Hindlimb muscle (tissue), 1 donor: Measurements from ENCODE around the gene IPO7. TPM values are rescaled to one million over a fixed set of nuclear protein-coding genes. Genes with fewer than 3 reads are reported as not detected.
"Not testable (repeated sequence)": the region's sequence is repeated elsewhere in the genome, so short reads cannot be mapped to it uniquely, and the experiment has no call there.

Experiments
- DNase-seq: peaks from one replicate; pipeline ENCODE4 v3.0.0-alpha.2; 2013
- polyA plus RNA-seq: library from polyadenylated mRNA; unstranded; fragments of 120-200 nt; gene quantifications from one replicate; pipeline ENCODE4 v1.2.1, GENCODE V29; 2013; ENCODE audit not compliant: insufficient read length

The IPO7 gene
- 85.3 TPM for polyA plus RNA-seq

GRCh38 chr11:9384535-9385326, at the start of gene IPO7:
TSS of gene IPO7 (plus strand) at chr11:9384652. CDS start at chr11:9384764, 112 bp downstream.
- DNase-seq: peak; percentile 92

- no peak for DNase-seq
These were observed 42.7 kb upstream of the IPO7 start for GRCh38 chr11:9341638-9342178.

- no peak for DNase-seq
These were observed 40.3 kb upstream of the IPO7 start for GRCh38 chr11:9344061-9344680.

GRCh38 chr11:9347100-9347499, 37.4 kb upstream of the IPO7 start:
- no peak for DNase-seq

- not testable (repeated sequence) for DNase-seq
These were observed 36.7 kb upstream of the IPO7 start for GRCh38 chr11:9347779-9348178.

GRCh38 chr11:9351321-9351881, 33.1 kb upstream of the IPO7 start:
- no peak for DNase-seq

- DNase-seq: no peak
These were observed 27.4 kb upstream of the IPO7 start for GRCh38 chr11:9357041-9357440.

- DNase-seq: not testable (repeated sequence)
These were observed 23.4 kb upstream of the IPO7 start for GRCh38 chr11:9360862-9361622.

GRCh38 chr11:9362393-9362863, 22.0 kb upstream of the IPO7 start:
- DNase-seq: no peak

- DNase-seq: peak; percentile 94
These were observed 20.2 kb upstream of the IPO7 start for GRCh38 chr11:9363954-9364912.

GRCh38 chr11:9367551-9367950, 16.9 kb upstream of the IPO7 start:
- no peak for DNase-seq

- no peak for DNase-seq
These were observed 7.4 kb upstream of the IPO7 start for GRCh38 chr11:9377036-9377435.

- no peak for DNase-seq
These were observed 5.4 kb upstream of the IPO7 start for GRCh38 chr11:9379041-9379440.

GRCh38 chr11:9380773-9381172, 3.7 kb upstream of the IPO7 start:
- peak; percentile 20 for DNase-seq

- DNase-seq: no peak
These were observed 961 bp downstream of the IPO7 start for GRCh38 chr11:9385327-9385899.

GRCh38 chr11:9386086-9386485, 1.6 kb downstream of the IPO7 start:
- DNase-seq: no peak

- DNase-seq: no peak
These were observed 2.4 kb downstream of the IPO7 start for GRCh38 chr11:9386901-9387300.

GRCh38 chr11:9396310-9396709, 11.9 kb downstream of the IPO7 start:
- no peak for DNase-seq

GRCh38 chr11:9396752-9397151, 12.3 kb downstream of the IPO7 start:
- DNase-seq: no peak

GRCh38 chr11:9397746-9398680, 13.6 kb downstream of the IPO7 start:
- no peak for DNase-seq
